HepG2 (cell line): Measurements from ENCODE around the gene APLNR. TPM values are rescaled to one million over a fixed set of nuclear protein-coding genes. Genes with fewer than 3 reads are reported as not detected.

Source experiments
- ATAC-seq: fragments of 200-7000 bp; cut with Tn5 transposase; 3 replicates; pipeline ENCODE4 v1.9.1; 2020; ENCODE audit warnings: mild to moderate bottlenecking, moderate library complexity
- BruUV-seq: library from RNA; stranded (reverse); fragments of 400-500 nt; replicated peaks from 2 replicates; lab custom pipeline; 2021; lab: Mats Ljungman, UMichigan
- CTCF ChIA-PET: fragments of 300-600 bp; formaldehyde crosslinking; extraction: SDS; loops from one replicate; lab custom pipeline; 2021; ENCODE audit warnings: low total read pairs, inconsistent platforms, low intra/inter-chr PET ratio; lab: Yijun Ruan, JAX
- POLR2A ChIA-PET: fragments of 350-600 bp; sonication (Branson Sonifier 250); formaldehyde crosslinking; loops from one replicate; lab custom pipeline; 2020; ENCODE audit warnings: antibody characterized with exemption, inconsistent platforms; lab: Yijun Ruan, JAX
- DNase-seq: peaks from one replicate; pipeline ENCODE4 v3.0.0-alpha.2; 2015; ENCODE audit warnings: low spot score
- FAIRE-seq: peaks from 3 replicates; lab custom pipeline; 2011; peaks lifted over from hg19 to GRCh38; lab: Jason Lieb, UNC
- H2AFZ ChIP-seq: one replicate; pipeline ENCODE4 v1.6.1; 2011; ENCODE audit warnings: low read length, inconsistent platforms
- H3K27ac ChIP-seq: fragments of 300-600 bp; 3 replicates; pipeline ENCODE4 v1.8.0; 2011; ENCODE audit warnings: mixed run types, mild to moderate bottlenecking, mixed read lengths, low read length, inconsistent platforms; ENCODE audit not compliant: insufficient read depth; ENCODE audit errors: extremely low read length
- H3K27me3 ChIP-seq, 2 experiments: fragments of 200-600 bp in 1 of 2; 2 replicates in 1 of 2; 3 replicates in 1 of 2; pipeline versions ENCODE4 v1.6.0 to v1.8.0; 2011; ENCODE audit warnings: low read length in 2 of 2, mild to moderate bottlenecking in 2 of 2, moderate library complexity in 2 of 2, inconsistent platforms in 1 of 2; ENCODE audit not compliant: insufficient read depth in 2 of 2, control insufficient read depth in 1 of 2
- H3K36me3 ChIP-seq, 2 experiments: fragments of 200-600 bp in 1 of 2; replicated peaks in 1 of 2; 2 replicates in 1 of 2; 3 replicates in 1 of 2; pipeline versions ENCODE4 v1.5.1 to v1.8.0; 2011; ENCODE audit warnings: low read length in 2 of 2, inconsistent platforms in 1 of 2; ENCODE audit not compliant: insufficient read depth in 2 of 2, control insufficient read depth in 1 of 2
- H3K4me1 ChIP-seq: 2 replicates; pipeline ENCODE4 v1.5.1; 2012; ENCODE audit warnings: low read length, inconsistent platforms; ENCODE audit not compliant: insufficient read depth
- H3K4me2 ChIP-seq: 2 replicates; pipeline ENCODE4 v1.6.0; 2011; ENCODE audit warnings: low read depth, low read length, inconsistent platforms
- H3K4me3 ChIP-seq, 3 experiments: fragments of 200-600 bp in 1 of 3; sonication (generic), shearing (Covaris generic) in 1 of 3; replicated peaks in 1 of 3; 2 replicates each; pipeline ENCODE4 v1.5.1; 2011 to 2016; ENCODE audit warnings: low read length in 3 of 3, inconsistent platforms in 2 of 3, low read depth in 2 of 3, mild to moderate bottlenecking in 2 of 3, control low read depth in 1 of 3, mixed read lengths in 1 of 3; ENCODE audit not compliant: insufficient read depth in 1 of 3
- H3K79me2 ChIP-seq: one replicate; pipeline ENCODE4 v1.6.1; 2011; ENCODE audit warnings: low read length, inconsistent platforms; ENCODE audit not compliant: insufficient read depth
- H3K9ac ChIP-seq: 2 replicates; pipeline ENCODE4 v1.6.0; 2011; ENCODE audit warnings: mild to moderate bottlenecking, low read depth, low read length, inconsistent platforms; ENCODE audit not compliant: insufficient read depth
- H3K9me3 ChIP-seq: 2 replicates; pipeline ENCODE4 v1.5.1; 2012; ENCODE audit warnings: mild to moderate bottlenecking, low read length
- H4K20me1 ChIP-seq: 2 replicates; pipeline ENCODE4 v1.6.0; 2011; ENCODE audit warnings: inconsistent platforms, mild to moderate bottlenecking, low read length, moderate library complexity; ENCODE audit not compliant: insufficient read depth
- AKAP8 ChIP-seq: sonication (generic); formaldehyde crosslinking; IDR thresholded peaks from 2 replicates; pipeline ENCODE4 v1.5.1; 2020; ENCODE audit warnings: mild to moderate bottlenecking, missing genetic modification reagents
- BRD4 ChIP-seq: sonication (generic); formaldehyde crosslinking; IDR thresholded peaks from 2 replicates; pipeline ENCODE4 v1.4.0; 2020; ENCODE audit warnings: missing genetic modification reagents
- CEBPG ChIP-seq: IDR thresholded peaks from 2 replicates; pipeline ENCODE4 v1.6.1; 2016
- FIP1L1 ChIP-seq: fragments of 200-400 bp; formaldehyde crosslinking; IDR thresholded peaks from 2 replicates; pipeline ENCODE4 v1.6.1; 2018; ENCODE audit warnings: low read depth, mild to moderate bottlenecking, low read length, moderate library complexity, borderline replicate concordance; ENCODE audit not compliant: insufficient read depth
- HOXA7 ChIP-seq: sonication (generic); formaldehyde crosslinking; IDR thresholded peaks from 2 replicates; pipeline ENCODE4 v1.8.1; 2022; ENCODE audit warnings: mild to moderate bottlenecking, missing genetic modification reagents, moderate library complexity
- KLF9 ChIP-seq: IDR thresholded peaks from 2 replicates; pipeline ENCODE4 v1.6.1; 2016; ENCODE audit warnings: low read depth
- MTA3 ChIP-seq: sonication (generic); formaldehyde crosslinking; IDR thresholded peaks from 2 replicates; pipeline ENCODE4 v1.4.0; 2020; ENCODE audit warnings: missing genetic modification reagents
- NPAS2 ChIP-seq: sonication (generic); formaldehyde crosslinking; IDR thresholded peaks from 2 replicates; pipeline ENCODE4 v1.8.0; 2022; ENCODE audit warnings: mild to moderate bottlenecking, missing genetic modification reagents, borderline replicate concordance
- PITX1 ChIP-seq: sonication (generic); formaldehyde crosslinking; IDR thresholded peaks from 2 replicates; pipeline ENCODE4 v1.5.1; 2020; ENCODE audit warnings: mild to moderate bottlenecking, missing genetic modification reagents
- REPIN1 ChIP-seq: sonication (generic); formaldehyde crosslinking; IDR thresholded peaks from 2 replicates; pipeline ENCODE4 v1.8.0; 2022; ENCODE audit warnings: missing genetic modification reagents, low read depth, mild to moderate bottlenecking, borderline replicate concordance
- SMARCC2 ChIP-seq: fragments of 450-650 bp; IDR thresholded peaks from 2 replicates; pipeline ENCODE4 v1.6.1; 2017; ENCODE audit warnings: antibody characterized with exemption, mild to moderate bottlenecking
- STAT6 ChIP-seq: sonication (generic); formaldehyde crosslinking; IDR thresholded peaks from 2 replicates; pipeline ENCODE4 v1.4.0; 2020; ENCODE audit warnings: missing genetic modification reagents, mild to moderate bottlenecking, borderline replicate concordance
- TFDP1 ChIP-seq: IDR thresholded peaks from 2 replicates; pipeline ENCODE4 v1.6.1; 2016; ENCODE audit warnings: missing compliant biosample characterization, missing genetic modification reagents, borderline replicate concordance
- ZBTB46 ChIP-seq: sonication (generic); formaldehyde crosslinking; IDR thresholded peaks from 2 replicates; pipeline ENCODE4 v1.4.0; 2020; ENCODE audit warnings: mild to moderate bottlenecking, missing genetic modification reagents, borderline replicate concordance
- ZC3H4 ChIP-seq: sonication (generic); formaldehyde crosslinking; IDR thresholded peaks from 2 replicates; pipeline ENCODE4 v1.4.0; 2020; ENCODE audit warnings: missing genetic modification reagents, borderline replicate concordance
- ZNF326 ChIP-seq: sonication (generic); formaldehyde crosslinking; IDR thresholded peaks from 2 replicates; pipeline ENCODE4 v1.4.0; 2020; ENCODE audit warnings: missing genetic modification reagents, borderline replicate concordance
- ZSCAN31 ChIP-seq: sonication (generic); formaldehyde crosslinking; IDR thresholded peaks from 2 replicates; pipeline ENCODE4 v1.5.0; 2020; ENCODE audit warnings: low read depth, mild to moderate bottlenecking, missing genetic modification reagents
- in situ Hi-C: cut with HindIII; loops from 2 replicates; pipeline ENCODE4 v1.10.0; 2017; ENCODE audit warnings: low pct_unique_long_range_greater_than_20kb; ENCODE audit not compliant: extremely low pct_ligation_motif_present
- intact Hi-C: fragments of 100-400 bp; cut with micrococcal nuclease; formaldehyde crosslinking; loops from one replicate; pipeline ENCODE4 v1.10.0; 2022; ENCODE audit not compliant: unreplicated experiment
- polyA plus RNA-seq, 8 experiments: library from polyadenylated mRNA; depleted of rRNA in 3 of 8; stranded (reverse) in 7 of 8; unstranded in 1 of 8; fragments of >200 nt; fragmentation: Illumina TruSeq in 4 of 8; extraction: Trizol in 4 of 8; gene quantifications; 2 replicates each; pipeline versions ENCODE4 v1.2.1 to v1.2.3, GENCODE V29; 2011 to 2016; ENCODE audit warnings: low read depth in 4 of 8, missing spikeins in 1 of 8, mixed read lengths in 1 of 8; ENCODE audit not compliant: insufficient read depth in 1 of 8
- total RNA-seq, 5 experiments: library from RNA; depleted of rRNA; stranded (reverse); fragments of >200 nt; fragmentation: Illumina TruSeq; extraction: Trizol; gene quantifications; 2 replicates each; pipeline ENCODE4 v1.2.3, GENCODE V29; 2016; ENCODE audit warnings: low read depth in 1 of 5

APLNR gene
- total and polyA plus RNA-seq, 2 of the 13 experiments (the other 11 are each of a cell fraction or from before 2014, with no cell fraction given), result not detected

- no TSS peak for BruUV-seq
- no peak overlapping the region for H3K9ac ChIP-seq
- DNase-seq, result no peak
- in situ Hi-C loops (no loop called here), intact Hi-C loops (no loop called here)
- no peaks in the 10 kb centered on the region for H3K36me3 ChIP-seq
- POLR2A ChIA-PET, result no interaction called here
- CTCF ChIA-PET, result no interaction called here
- H3K27ac ChIP-seq, result no peak overlapping the region
- no peaks in the 10 kb centered on the region; the same call in 1 of the 2 replicates for H3K9me3 ChIP-seq
- no peak overlapping the region for H3K4me2 ChIP-seq
- no peak for FAIRE-seq
- no peaks in the 10 kb centered on the region for H4K20me1 ChIP-seq
- H3K4me3 ChIP-seq, result no peak overlapping the region
- peaks cover 0 to 2% of the 10 kb centered on the region in 2 experiments; a peak in 2 of 5 replicates for H3K27me3 ChIP-seq
- no peaks in the 10 kb centered on the region for H3K4me1 ChIP-seq
- H2AFZ ChIP-seq, result no peak overlapping the region
- TF ChIP-seq CEBPG, result no peak
- TF ChIP-seq MTA3 (CRISPR knock-in tag), result no peak
- TF ChIP-seq STAT6 (CRISPR knock-in tag), result no peak
- TF ChIP-seq ZSCAN31, result no peak
- no peak for TF ChIP-seq AKAP8 (CRISPR knock-in tag)
- no peak for TF ChIP-seq REPIN1 (CRISPR knock-in tag)
- TF ChIP-seq ZBTB46 (CRISPR knock-in tag), result no peak
- TF ChIP-seq SMARCC2, result no peak
- TF ChIP-seq TFDP1, result no peak
- no peak for TF ChIP-seq HOXA7
- TF ChIP-seq NPAS2 (CRISPR knock-in tag), result no peak
- TF ChIP-seq KLF9 (CRISPR knock-in tag), result no peak
- no peak for TF ChIP-seq ZNF326
- no peak for TF ChIP-seq PITX1
- TF ChIP-seq BRD4 (CRISPR knock-in tag), result no peak
- no peak for TF ChIP-seq FIP1L1
- TF ChIP-seq ZC3H4 (CRISPR knock-in tag), result no peak
- H3K79me2 ChIP-seq, result no peaks in the 10 kb centered on the region
- no peak for ATAC-seq
These were observed 29.1 kb upstream of the APLNR start for GRCh38 chr11:57266157-57266556.
